Ovary (tissue), 9 donors: ENCODE data around the gene ABCA4. TPM values are rescaled to one million over a fixed set of nuclear protein-coding genes. Genes with fewer than 3 reads are reported as not detected.

ENCODE experiments used
- DNase-seq, 5 donors: peaks; one replicate each; pipeline ENCODE4 v3.0.0-alpha.2; 2019 to 2020
- H3K27ac ChIP-seq, 2 donors: fragments of 200-600 bp; one replicate each; pipeline versions ENCODE4 v1.5.1 to v1.8.0; 2019 to 2022
- H3K27me3 ChIP-seq: fragments of 200-600 bp; one replicate; pipeline ENCODE4 v1.8.0; 2022
- H3K36me3 ChIP-seq: fragments of 200-600 bp; sonication (generic); one replicate; pipeline ENCODE4 v1.5.1; 2019
- H3K4me1 ChIP-seq: one replicate; pipeline ENCODE4 v1.8.1; 2013; ENCODE audit warnings: mild to moderate bottlenecking, moderate library complexity; ENCODE audit not compliant: insufficient read depth
- H3K4me3 ChIP-seq: fragments of 200-600 bp; sonication (generic); one replicate; pipeline ENCODE4 v1.5.1; 2017
- H3K9me3 ChIP-seq, 2 donors: fragments of 200-600 bp in 1 of 2; sonication (generic) in 1 of 2; one replicate each; pipeline versions ENCODE4 v1.5.1 to v1.8.1; 2013 to 2019; ENCODE audit warnings: mild to moderate bottlenecking in 1 of 2, moderate library complexity in 1 of 2
- EP300 ChIP-seq: sonication (generic); formaldehyde crosslinking; IDR thresholded peaks from one replicate; pipeline ENCODE4 v1.6.1; 2017; ENCODE audit warnings: antibody characterized with exemption
- POLR2A ChIP-seq: fragments of 450-650 bp; IDR thresholded peaks from one replicate; pipeline ENCODE4 v1.6.1; 2017; ENCODE audit warnings: antibody characterized with exemption, mild to moderate bottlenecking, moderate library complexity
- WGBS, 3 donors: extraction: QIAGEN DNeasy Blood & Tissue Kit in 1 of 3; methylation state at CpG; one replicate each; pipeline versions ENCODE4 v1.1.5 to v1.1.7; 2013 to 2017; 5-methylcytosine and 5-hydroxymethylcytosine counted together
- intact Hi-C, 4 donors: fragments of 100-400 bp; cut with DNase I; formaldehyde crosslinking; loops; one replicate each; pipeline versions ENCODE4 v1.11.0 to v1.15.1; 2022 to 2023
- polyA plus RNA-seq, 2 donors: library from polyadenylated mRNA; stranded (reverse); fragments of 200-250 nt in 1 of 2; fragments of 350-450 nt in 1 of 2; fragmentation: Illumina TruSeq in 1 of 2; extraction: RNeasy Lipid Tissue Mini Kit (QIAGEN cat#74804) in 1 of 2; gene quantifications; one replicate each; pipeline ENCODE4 v1.2.3, GENCODE V29; 2013 to 2014
- total RNA-seq, 7 donors: library from RNA; depleted of rRNA in 2 of 7; stranded (reverse); fragments of >200 nt in 2 of 7; fragmentation: NEBNext Ultra II Directional in 3 of 7; extraction: Animal tissue kit (Norgen Biotek cat#: 25700) in 3 of 7; gene quantifications; one replicate each; pipeline versions ENCODE4 v1.1.0 to v1.2.4, GENCODE V29; 2016 to 2023
- TF ChIP-seq, protein P1 (sequence below), 3 donors: fragments of 450-650 bp in 2 of 3; fragments of 200-600 bp in 1 of 3; IDR thresholded peaks; one replicate each; pipeline versions ENCODE4 v1.5.1 to v1.8.0; 2016 to 2022; ENCODE audit warnings: antibody characterized with exemption in 3 of 3, mild to moderate bottlenecking in 1 of 3
- donor health status: DM: no; HTN: no; CAD: no; lungs with moderate emphysema.
- donor health status: DM: no; HTN: no; CAD: no.
- donor health status: Bipolar disorder and iron deficiency.
- donor health status: DM: yes; HTN: yes; CAD: no.
- donor health status: DM: no; HTN: no; CAD: no.
- donor health status: DM: yes; HTN: yes; CAD: no.

Gene ABCA4
- total and polyA plus RNA-seq, 9 donors: 0.12 to 3.1 (median 0.35) TPM

DNA sequence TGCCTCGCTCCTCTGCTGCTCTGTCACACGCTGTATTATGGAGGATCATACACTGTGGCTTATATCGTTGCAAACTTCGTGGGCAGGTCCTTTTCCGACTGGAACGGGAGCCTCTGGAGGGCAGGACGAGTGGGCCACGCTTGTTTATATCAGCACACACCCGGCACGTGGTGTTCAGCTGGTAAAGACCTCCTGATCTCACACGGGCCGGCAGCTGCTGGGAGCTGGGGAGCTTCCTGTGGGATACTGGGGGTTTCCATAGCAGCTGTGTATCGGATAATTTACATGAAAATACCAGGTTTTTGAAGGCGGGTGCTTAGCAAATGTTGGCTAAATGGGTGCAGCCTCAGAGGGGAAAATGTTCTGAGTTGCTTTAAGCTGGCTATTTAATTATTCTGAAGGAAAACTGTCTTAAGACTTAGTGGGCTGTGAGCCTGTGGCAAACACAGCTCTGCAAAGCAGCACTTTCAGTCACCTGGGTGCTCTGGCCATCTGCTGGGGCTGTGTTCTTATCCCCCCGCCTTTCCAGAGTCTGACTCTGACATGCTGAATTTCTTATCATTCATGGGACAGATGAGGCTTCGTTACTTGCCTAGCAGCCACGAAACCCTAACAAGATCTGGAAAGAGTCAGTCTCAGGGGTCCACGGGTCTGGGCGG lies 108.1 kb downstream of the ABCA4 start:
- no peak for DNase-seq
- Histone ChIP-seq H3K9me3 (no peaks in the 10 kb centered on the region), H3K4me3 (no peak overlapping the region), H3K27me3 (no peaks in the 10 kb centered on the region), H3K4me1 (peaks cover 2% of the 10 kb centered on the region), H3K36me3 (no peaks in the 10 kb centered on the region), H3K27ac (no peak overlapping the region)
- 34 to 50% (median 43%) methylated on average over 19 of the region's 19 CpGs for WGBS, 3 donors
- TF ChIP-seq POLR2A: no peak
- TF ChIP-seq, protein P1, sequence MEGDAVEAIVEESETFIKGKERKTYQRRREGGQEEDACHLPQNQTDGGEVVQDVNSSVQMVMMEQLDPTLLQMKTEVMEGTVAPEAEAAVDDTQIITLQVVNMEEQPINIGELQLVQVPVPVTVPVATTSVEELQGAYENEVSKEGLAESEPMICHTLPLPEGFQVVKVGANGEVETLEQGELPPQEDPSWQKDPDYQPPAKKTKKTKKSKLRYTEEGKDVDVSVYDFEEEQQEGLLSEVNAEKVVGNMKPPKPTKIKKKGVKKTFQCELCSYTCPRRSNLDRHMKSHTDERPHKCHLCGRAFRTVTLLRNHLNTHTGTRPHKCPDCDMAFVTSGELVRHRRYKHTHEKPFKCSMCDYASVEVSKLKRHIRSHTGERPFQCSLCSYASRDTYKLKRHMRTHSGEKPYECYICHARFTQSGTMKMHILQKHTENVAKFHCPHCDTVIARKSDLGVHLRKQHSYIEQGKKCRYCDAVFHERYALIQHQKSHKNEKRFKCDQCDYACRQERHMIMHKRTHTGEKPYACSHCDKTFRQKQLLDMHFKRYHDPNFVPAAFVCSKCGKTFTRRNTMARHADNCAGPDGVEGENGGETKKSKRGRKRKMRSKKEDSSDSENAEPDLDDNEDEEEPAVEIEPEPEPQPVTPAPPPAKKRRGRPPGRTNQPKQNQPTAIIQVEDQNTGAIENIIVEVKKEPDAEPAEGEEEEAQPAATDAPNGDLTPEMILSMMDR (IDR thresholded peaks at IDR 0.05): no peak
- TF ChIP-seq EP300: no peak
- intact Hi-C loops: no loop called here

DNA sequence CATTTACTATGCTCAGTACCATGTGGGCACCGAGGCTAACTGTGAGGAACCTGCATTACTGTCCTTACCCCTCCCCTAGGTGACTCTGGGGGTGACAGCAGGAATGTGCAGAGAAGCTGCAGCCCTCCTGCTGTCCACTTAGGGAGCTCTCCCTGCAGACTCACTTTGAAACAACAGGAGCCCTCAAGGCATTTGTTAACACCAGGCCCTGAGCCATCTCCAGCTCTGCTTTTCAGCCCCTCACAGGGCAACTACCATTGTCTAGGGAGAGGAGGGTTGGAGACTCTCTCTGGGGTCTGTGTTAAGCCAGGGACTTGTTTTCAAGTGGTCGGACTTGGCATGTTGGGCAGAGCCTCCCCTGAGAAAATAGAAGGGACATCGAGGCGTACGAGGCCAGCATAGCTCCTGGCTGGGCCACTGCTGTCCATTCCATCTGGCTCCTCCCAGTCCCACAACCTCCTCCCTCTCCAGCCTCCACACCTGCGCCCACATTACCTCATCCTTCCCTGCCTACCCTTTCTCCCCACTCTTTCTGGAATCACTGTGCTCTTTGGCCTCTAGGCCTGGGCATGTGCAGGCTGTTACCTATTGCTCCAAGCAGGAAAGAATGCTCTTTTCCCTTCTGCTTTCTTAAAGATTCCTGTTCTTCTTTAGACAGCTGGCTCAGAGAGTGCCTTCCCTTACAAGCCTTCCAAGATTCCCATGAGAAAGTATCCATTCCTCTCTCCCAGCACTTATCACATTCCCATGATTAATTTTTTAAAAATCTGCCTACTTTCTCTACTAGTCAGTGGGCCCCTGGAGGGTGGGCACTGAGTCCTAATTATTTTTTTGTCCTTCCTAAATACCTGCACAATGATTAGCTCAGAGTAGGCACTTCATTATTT lies 109.0 kb downstream of the ABCA4 start:
- Histone ChIP-seq H3K4me1 (peaks cover 2% of the 10 kb centered on the region), H3K27ac (no peak overlapping the region), H3K36me3 (no peaks in the 10 kb centered on the region), H3K4me3 (no peak overlapping the region), H3K9me3 (no peaks in the 10 kb centered on the region), H3K27me3 (no peaks in the 10 kb centered on the region)
- intact Hi-C loops: no loop called here
- TF ChIP-seq, protein P1 (IDR thresholded peaks at IDR 0.05): no peak
- TF ChIP-seq EP300 (no peak), POLR2A (no peak)
- 78 to 84% (median 82%) methylated on average over 6 of the region's 6 CpGs for WGBS, 3 donors
- no peak for DNase-seq

DNA sequence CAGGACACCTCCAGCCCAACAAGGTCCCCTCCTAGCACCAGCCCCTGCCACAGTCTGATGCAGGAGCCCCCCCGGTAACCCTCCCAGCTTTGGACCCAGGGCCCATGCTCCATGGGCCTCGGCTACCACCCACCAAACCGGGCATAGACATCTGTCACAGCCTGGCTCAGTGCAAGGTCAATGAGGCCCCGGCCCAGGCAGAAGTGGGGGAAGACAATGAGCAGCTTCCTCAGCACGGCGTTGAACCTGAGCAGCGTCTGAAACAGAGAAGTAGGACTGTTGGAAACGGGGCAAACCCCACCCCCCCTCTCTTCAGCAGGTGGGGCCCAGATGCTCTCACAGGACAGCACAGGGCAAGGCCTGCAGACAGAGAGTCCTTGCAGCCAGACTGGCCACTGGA lies 109.8 kb downstream of the ABCA4 start:
- DNase-seq: no peak
- Histone ChIP-seq H3K9me3 (no peaks in the 10 kb centered on the region), H3K27ac (no peak overlapping the region), H3K36me3 (no peaks in the 10 kb centered on the region), H3K4me1 (peaks cover 2% of the 10 kb centered on the region), H3K4me3 (no peak overlapping the region), H3K27me3 (no peaks in the 10 kb centered on the region)
- TF ChIP-seq POLR2A: no peak
- no peak for TF ChIP-seq EP300
- TF ChIP-seq, protein P1 (IDR thresholded peaks at IDR 0.05): no peak
- 84 to 89% (median 85%) methylated on average over 8 of the region's 8 CpGs for WGBS, 3 donors
- intact Hi-C loops: no loop called here

DNA sequence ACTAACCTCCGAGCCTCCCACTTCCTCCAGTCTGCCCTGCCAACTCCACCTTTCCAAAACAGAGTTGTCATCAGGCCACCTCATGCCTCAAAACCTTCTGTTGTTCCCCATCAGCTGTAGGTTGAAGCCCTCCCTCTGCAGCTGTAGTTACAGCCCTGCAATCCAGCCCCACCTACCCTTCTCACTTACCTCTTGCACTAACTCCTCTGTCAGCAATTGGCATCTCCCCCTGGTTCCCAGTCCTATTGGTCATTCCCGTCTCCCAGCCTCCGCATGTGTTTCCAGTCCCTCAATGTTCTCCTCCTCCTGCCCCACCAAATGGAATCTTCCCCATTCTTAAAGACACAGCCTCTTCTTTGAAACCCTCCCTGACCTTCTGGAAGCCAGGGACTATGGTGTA lies 111.6 kb downstream of the ABCA4 start:
- no peak overlapping the region for H3K27ac ChIP-seq
- no peak for DNase-seq
- peaks cover 2% of the 10 kb centered on the region for H3K4me1 ChIP-seq
- H3K27me3 ChIP-seq: no peaks in the 10 kb centered on the region
- H3K4me3 ChIP-seq: no peak overlapping the region
- H3K9me3 ChIP-seq: no peaks in the 10 kb centered on the region
- no peaks in the 10 kb centered on the region for H3K36me3 ChIP-seq
- TF ChIP-seq POLR2A (no peak), EP300 (no peak)
- TF ChIP-seq, protein P1 (IDR thresholded peaks at IDR 0.05): no peak
- WGBS, 3 donors: 88 to 90% (median 89%) methylated on average over 3 of the region's 3 CpGs
- intact Hi-C loops: no loop called here
